ENCODE data around the gene WNK1. TPM values are rescaled to one million over a fixed set of nuclear protein-coding genes. Genes with fewer than 3 reads are reported as not detected.
A peak's percentile ranks its signal among the peaks of the same experiment; 100 is the strongest.

Gene WNK1
- total and polyA plus RNA-seq, 2 experiments from 2014 or later: 41.5 to 47.2 TPM

- H3K36me3 ChIP-seq (ENCODE audit: low read depth): no peaks in the 10 kb centered on the region
- H3K9me3 ChIP-seq (ENCODE audit: low read depth): no peaks in the 10 kb centered on the region
- in situ Hi-C loops (cut with MboI): no loop called here
- no peak overlapping the region for H2AFZ ChIP-seq
- peaks cover 30% of the 10 kb centered on the region for H3F3A ChIP-seq (ENCODE audit: insufficient read depth)
- 100% methylated on average over 1 of the region's 1 CpG for WGBS, 2 experiments (ENCODE audit: low coverage in 1 of 2, low lambda C conversion rate in 2 of 2, missing lambda C conversion rate in 2 of 2)
- DNase-seq: no peak
- no peak for TF ChIP-seq EZH2phosphoT487 (IDR thresholded peaks at IDR 0.05; ENCODE audit: insufficient read depth, low read depth)
- TF ChIP-seq EZH2 (IDR thresholded peaks at IDR 0.05; ENCODE audit: insufficient read depth, poor library complexity, severe bottlenecking): no peak
- no peaks in the 10 kb centered on the region for H3K27me3 ChIP-seq (replicated peaks; ENCODE audit: insufficient read depth)
- H3K4me3 ChIP-seq: no peak overlapping the region
- H3K9me2 ChIP-seq (ENCODE audit: insufficient read depth): no peaks in the 10 kb centered on the region
- no peak overlapping the region for H3K9ac ChIP-seq
- H3K4me2 ChIP-seq (ENCODE audit: unreplicated experiment): no peak overlapping the region
- H3K79me2 ChIP-seq (ENCODE audit: insufficient read depth): peaks cover 100% of the 10 kb centered on the region
- no peak overlapping the region for H3K27ac ChIP-seq
- H4K20me1 ChIP-seq (ENCODE audit: insufficient read depth): peaks cover 25% of the 10 kb centered on the region
- peaks cover 37% of the 10 kb centered on the region for H3K4me1 ChIP-seq (ENCODE audit: insufficient read depth)
Observed at GRCh38 chr12:790608-791007, 38.2 kb downstream of the WNK1 start.

- no peak for TF ChIP-seq EZH2phosphoT487 (IDR thresholded peaks at IDR 0.05; ENCODE audit: insufficient read depth, low read depth)
- Histone ChIP-seq H3K79me2 (ENCODE audit: insufficient read depth) (peaks cover 100% of the 10 kb centered on the region), H3K36me3 (ENCODE audit: low read depth) (no peaks in the 10 kb centered on the region), H3K9me3 (ENCODE audit: low read depth) (no peaks in the 10 kb centered on the region), H2AFZ (no peak overlapping the region), H3K9me2 (ENCODE audit: insufficient read depth) (no peaks in the 10 kb centered on the region), H3K4me3 (no peak overlapping the region), H4K20me1 (ENCODE audit: insufficient read depth) (peaks cover 19% of the 10 kb centered on the region; the same call in 1 of the 2 replicates), H3K4me1 (ENCODE audit: insufficient read depth) (peaks cover 41% of the 10 kb centered on the region), H3K27ac (peak overlapping the region; percentile 2; the same call in 1 of the 2 replicates), H3K9ac (no peak overlapping the region), H3F3A (ENCODE audit: insufficient read depth) (peaks cover 30% of the 10 kb centered on the region), H3K27me3 (replicated peaks; ENCODE audit: insufficient read depth) (no peaks in the 10 kb centered on the region), H3K4me2 (ENCODE audit: unreplicated experiment) (peak overlapping the region; percentile 2)
- 36 to 37% methylated on average over 3 of the region's 3 CpGs for WGBS, 2 experiments (ENCODE audit: low coverage in 1 of 2, low lambda C conversion rate in 2 of 2, missing lambda C conversion rate in 2 of 2)
- DNase-seq: peak; percentile 57
- in situ Hi-C loops (cut with MboI): no loop called here
Observed at GRCh38 chr12:793037-793436, 40.7 kb downstream of the WNK1 start.

- H3F3A ChIP-seq (ENCODE audit: insufficient read depth): peaks cover 30% of the 10 kb centered on the region
- peaks cover 100% of the 10 kb centered on the region for H3K79me2 ChIP-seq (ENCODE audit: insufficient read depth)
- peaks cover 41% of the 10 kb centered on the region for H3K4me1 ChIP-seq (ENCODE audit: insufficient read depth)
- H3K9me3 ChIP-seq (ENCODE audit: low read depth): no peaks in the 10 kb centered on the region
- no peak overlapping the region for H3K9ac ChIP-seq
- H3K27me3 ChIP-seq (replicated peaks; ENCODE audit: insufficient read depth): no peaks in the 10 kb centered on the region
- peak overlapping the region; percentile 2; the same call in 1 of the 2 replicates for H3K27ac ChIP-seq
- peaks cover 19% of the 10 kb centered on the region; the same call in 1 of the 2 replicates for H4K20me1 ChIP-seq (ENCODE audit: insufficient read depth)
- DNase-seq: no peak
- in situ Hi-C loops (cut with MboI): no loop called here
- H2AFZ ChIP-seq: no peak overlapping the region
- TF ChIP-seq EZH2phosphoT487 (IDR thresholded peaks at IDR 0.05; ENCODE audit: insufficient read depth, low read depth) (no peak), EZH2 (IDR thresholded peaks at IDR 0.05; ENCODE audit: insufficient read depth, poor library complexity, severe bottlenecking) (no peak)
- H3K4me3 ChIP-seq: no peak overlapping the region
- H3K4me2 ChIP-seq (ENCODE audit: unreplicated experiment): peak overlapping the region; percentile 2
- no peaks in the 10 kb centered on the region for H3K36me3 ChIP-seq (ENCODE audit: low read depth)
- H3K9me2 ChIP-seq (ENCODE audit: insufficient read depth): no peaks in the 10 kb centered on the region
Observed at GRCh38 chr12:793711-794110, 41.3 kb downstream of the WNK1 start.

GRCh38 chr12:795305-795704 is 42.9 kb downstream of the WNK1 start:
- no peaks in the 10 kb centered on the region for H3K9me2 ChIP-seq (ENCODE audit: insufficient read depth)
- no peak overlapping the region for H3K9ac ChIP-seq
- no peaks in the 10 kb centered on the region for H3K27me3 ChIP-seq (replicated peaks; ENCODE audit: insufficient read depth)
- H2AFZ ChIP-seq: no peak overlapping the region
- H3K27ac ChIP-seq: no peak overlapping the region
- H3K4me3 ChIP-seq: no peak overlapping the region
- peaks cover 30% of the 10 kb centered on the region for H3F3A ChIP-seq (ENCODE audit: insufficient read depth)
- peaks cover 19% of the 10 kb centered on the region; the same call in 1 of the 2 replicates for H4K20me1 ChIP-seq (ENCODE audit: insufficient read depth)
- no peaks in the 10 kb centered on the region for H3K9me3 ChIP-seq (ENCODE audit: low read depth)
- in situ Hi-C loops (cut with MboI): no loop called here
- DNase-seq: no peak
- H3K4me1 ChIP-seq (ENCODE audit: insufficient read depth): peaks cover 32% of the 10 kb centered on the region
- H3K36me3 ChIP-seq (ENCODE audit: low read depth): no peaks in the 10 kb centered on the region
- 73 to 75% methylated on average over 4 of the region's 4 CpGs for WGBS, 2 experiments (ENCODE audit: low coverage in 1 of 2, low lambda C conversion rate in 2 of 2, missing lambda C conversion rate in 2 of 2)
- no peak overlapping the region for H3K4me2 ChIP-seq (ENCODE audit: unreplicated experiment)
- peaks cover 100% of the 10 kb centered on the region for H3K79me2 ChIP-seq (ENCODE audit: insufficient read depth)
- TF ChIP-seq EZH2phosphoT487 (IDR thresholded peaks at IDR 0.05; ENCODE audit: insufficient read depth, low read depth) (no peak), EZH2 (IDR thresholded peaks at IDR 0.05; ENCODE audit: insufficient read depth, poor library complexity, severe bottlenecking) (no peak)

- no peak overlapping the region for H3K4me2 ChIP-seq (ENCODE audit: unreplicated experiment)
- in situ Hi-C loops (cut with MboI): no loop called here
- no peak for TF ChIP-seq EZH2 (IDR thresholded peaks at IDR 0.05; ENCODE audit: insufficient read depth, poor library complexity, severe bottlenecking)
- TF ChIP-seq EZH2phosphoT487 (IDR thresholded peaks at IDR 0.05; ENCODE audit: insufficient read depth, low read depth): no peak
- no peaks in the 10 kb centered on the region for H3K36me3 ChIP-seq (ENCODE audit: low read depth)
- H3F3A ChIP-seq (ENCODE audit: insufficient read depth): no peaks in the 10 kb centered on the region
- no peaks in the 10 kb centered on the region for H3K27me3 ChIP-seq (replicated peaks; ENCODE audit: insufficient read depth)
- no peak overlapping the region for H2AFZ ChIP-seq
- no peak for DNase-seq
- H3K9me2 ChIP-seq (ENCODE audit: insufficient read depth): no peaks in the 10 kb centered on the region
- H3K9me3 ChIP-seq (ENCODE audit: low read depth): no peaks in the 10 kb centered on the region
- H4K20me1 ChIP-seq (ENCODE audit: insufficient read depth): peaks cover 15% of the 10 kb centered on the region
- no peak overlapping the region for H3K9ac ChIP-seq
- no peak overlapping the region for H3K4me3 ChIP-seq
- H3K4me1 ChIP-seq (ENCODE audit: insufficient read depth): peaks cover 27% of the 10 kb centered on the region
- H3K79me2 ChIP-seq (ENCODE audit: insufficient read depth): peaks cover 100% of the 10 kb centered on the region
- no peak overlapping the region for H3K27ac ChIP-seq
Observed at GRCh38 chr12:800401-800800, 48.0 kb downstream of the WNK1 start.
